ENCODE data around the gene SUPV3L1. TPM values are rescaled to one million over a fixed set of nuclear protein-coding genes. Genes with fewer than 3 reads are reported as not detected.

Gene SUPV3L1
- total and polyA plus RNA-seq, 2 of the 8 experiments (the other 6 are each of a cell fraction or from before 2014, with no cell fraction given) = 34.6 to 45.6 TPM

Other genes starting within 250 kb of the SUPV3L1 start
- gene DDX21, start 224.1 kb upstream of the SUPV3L1 start, total RNA-seq (2021; fragmentation: NEBNext Ultra II Directional; extraction: Animal tissue kit (Norgen Biotek cat#: 25700)) = 189 and 195 TPM in 2 replicates
- gene DDX21, start 224.1 kb upstream of the SUPV3L1 start, polyA plus RNA-seq (2011; rRNA removed) = 39.1 and 67.0 TPM in 2 replicates
- gene KIFBP, start 191.4 kb upstream of the SUPV3L1 start, total RNA-seq (2021; fragmentation: NEBNext Ultra II Directional; extraction: Animal tissue kit (Norgen Biotek cat#: 25700)) = 34.1 and 34.6 TPM in 2 replicates
- 13.4 and 17.3 TPM in 2 replicates for gene KIFBP, start 191.4 kb upstream of the SUPV3L1 start, polyA plus RNA-seq (2011; rRNA removed)
- not detected in 2 replicates for gene SRGN, start 92.1 kb upstream of the SUPV3L1 start, total RNA-seq (2021; fragmentation: NEBNext Ultra II Directional; extraction: Animal tissue kit (Norgen Biotek cat#: 25700))
- gene SRGN, start 92.1 kb upstream of the SUPV3L1 start, polyA plus RNA-seq (2011; rRNA removed) = 0.06 TPM in 1 of 2 replicates, not detected in the other
- 44.8 and 49.6 TPM in 2 replicates for gene VPS26A, start 56.1 kb upstream of the SUPV3L1 start, total RNA-seq (2021; fragmentation: NEBNext Ultra II Directional; extraction: Animal tissue kit (Norgen Biotek cat#: 25700))
- 3.9 and 10.7 TPM in 2 replicates for gene VPS26A, start 56.1 kb upstream of the SUPV3L1 start, polyA plus RNA-seq (2011; rRNA removed)
- 0.11 and 0.78 TPM in 2 replicates for gene HKDC1, start 40.1 kb downstream of the SUPV3L1 start, total RNA-seq (2021; fragmentation: NEBNext Ultra II Directional; extraction: Animal tissue kit (Norgen Biotek cat#: 25700))
- gene HKDC1, start 40.1 kb downstream of the SUPV3L1 start, polyA plus RNA-seq (2011; rRNA removed) = 0.05 and 0.12 TPM in 2 replicates
- gene HK1, start 98.3 kb downstream of the SUPV3L1 start, total RNA-seq (2021; fragmentation: NEBNext Ultra II Directional; extraction: Animal tissue kit (Norgen Biotek cat#: 25700)) = 237 and 247 TPM in 2 replicates
- gene HK1, start 98.3 kb downstream of the SUPV3L1 start, polyA plus RNA-seq (2011; rRNA removed) = 55.8 and 91.2 TPM in 2 replicates
- not detected in 2 replicates for gene TACR2, start 236.7 kb downstream of the SUPV3L1 start, total RNA-seq (2021; fragmentation: NEBNext Ultra II Directional; extraction: Animal tissue kit (Norgen Biotek cat#: 25700))
- gene TACR2, start 236.7 kb downstream of the SUPV3L1 start, polyA plus RNA-seq (2011; rRNA removed) = 0.06 TPM in 1 of 2 replicates, not detected in the other

All from H1 (cell line).